ENCODE measurements around the gene CYP4F3. TPM values are rescaled to one million over a fixed set of nuclear protein-coding genes. Genes with fewer than 3 reads are reported as not detected.

CYP4F3 gene
- total and polyA plus RNA-seq, 2 experiments from 2014 or later, result 2.2 to 3.3 TPM

- 47% methylated on average over 1 of the region's 1 CpG for WGBS (ENCODE audit: low lambda C conversion rate, missing lambda C conversion rate)
- H3K4me1 ChIP-seq (ENCODE audit: insufficient read depth), result no peaks in the 10 kb centered on the region
- H3K9me3 ChIP-seq (ENCODE audit: low read depth), result no peaks in the 10 kb centered on the region
- H3K9me2 ChIP-seq (replicated peaks; ENCODE audit: insufficient read depth), result no peaks in the 10 kb centered on the region
- no peak overlapping the region for H3K4me3 ChIP-seq
- H3K27ac ChIP-seq, result no peak overlapping the region
- H3K79me2 ChIP-seq, result no peaks in the 10 kb centered on the region
- no peaks in the 10 kb centered on the region for H4K20me1 ChIP-seq (ENCODE audit: insufficient read depth, poor library complexity, severe bottlenecking)
- H3K4me2 ChIP-seq, result no peak overlapping the region
- TF ChIP-seq EZH2 (IDR thresholded peaks at IDR 0.05; ENCODE audit: borderline replicate concordance) (no peak), EZH2phosphoT487 (IDR thresholded peaks at IDR 0.05; ENCODE audit: low read depth, severe bottlenecking, unreplicated experiment) (no peak)
- TF ChIP-seq, protein P1, sequence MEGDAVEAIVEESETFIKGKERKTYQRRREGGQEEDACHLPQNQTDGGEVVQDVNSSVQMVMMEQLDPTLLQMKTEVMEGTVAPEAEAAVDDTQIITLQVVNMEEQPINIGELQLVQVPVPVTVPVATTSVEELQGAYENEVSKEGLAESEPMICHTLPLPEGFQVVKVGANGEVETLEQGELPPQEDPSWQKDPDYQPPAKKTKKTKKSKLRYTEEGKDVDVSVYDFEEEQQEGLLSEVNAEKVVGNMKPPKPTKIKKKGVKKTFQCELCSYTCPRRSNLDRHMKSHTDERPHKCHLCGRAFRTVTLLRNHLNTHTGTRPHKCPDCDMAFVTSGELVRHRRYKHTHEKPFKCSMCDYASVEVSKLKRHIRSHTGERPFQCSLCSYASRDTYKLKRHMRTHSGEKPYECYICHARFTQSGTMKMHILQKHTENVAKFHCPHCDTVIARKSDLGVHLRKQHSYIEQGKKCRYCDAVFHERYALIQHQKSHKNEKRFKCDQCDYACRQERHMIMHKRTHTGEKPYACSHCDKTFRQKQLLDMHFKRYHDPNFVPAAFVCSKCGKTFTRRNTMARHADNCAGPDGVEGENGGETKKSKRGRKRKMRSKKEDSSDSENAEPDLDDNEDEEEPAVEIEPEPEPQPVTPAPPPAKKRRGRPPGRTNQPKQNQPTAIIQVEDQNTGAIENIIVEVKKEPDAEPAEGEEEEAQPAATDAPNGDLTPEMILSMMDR (IDR thresholded peaks at IDR 0.05; ENCODE audit: poor library complexity), result no peak
- no peaks in the 10 kb centered on the region for H3K27me3 ChIP-seq
- no peak overlapping the region for H2AFZ ChIP-seq
- no peaks in the 10 kb centered on the region for H3K36me3 ChIP-seq (replicated peaks; ENCODE audit: insufficient read depth, low read depth)
- DNase-seq (ENCODE audit: low spot score), result no peak
Measured at GRCh38 chr19:15666186-15666585, 25.5 kb downstream of the CYP4F3 start.

DNA sequence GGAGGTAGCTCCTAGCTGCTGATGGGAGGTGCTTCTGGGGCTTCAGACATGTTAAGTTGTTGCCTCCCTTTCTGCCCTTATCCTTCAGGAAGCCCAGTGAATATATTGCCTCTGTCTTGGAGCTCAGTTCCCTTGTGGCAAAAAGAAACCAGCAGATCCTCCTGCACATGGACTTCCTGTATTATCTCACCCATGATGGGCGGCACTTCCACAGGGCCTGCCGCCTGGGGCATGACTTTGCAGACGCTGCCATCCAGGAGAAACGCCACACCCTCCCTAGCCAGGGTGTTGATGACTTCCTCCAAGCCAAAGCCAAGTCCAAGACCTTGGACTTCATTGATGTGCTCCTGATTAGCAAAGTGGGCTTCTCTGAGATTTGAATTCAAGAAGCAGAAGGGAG is 26.2 kb downstream of the CYP4F3 start:
- H3K36me3 ChIP-seq (replicated peaks; ENCODE audit: insufficient read depth, low read depth), result no peaks in the 10 kb centered on the region
- H3K4me3 ChIP-seq, result no peak overlapping the region
- H3K4me2 ChIP-seq, result no peak overlapping the region
- no peaks in the 10 kb centered on the region for H3K9me2 ChIP-seq (replicated peaks; ENCODE audit: insufficient read depth)
- TF ChIP-seq, protein P1 (IDR thresholded peaks at IDR 0.05; ENCODE audit: poor library complexity), result no peak
- TF ChIP-seq EZH2 (IDR thresholded peaks at IDR 0.05; ENCODE audit: borderline replicate concordance) (no peak), EZH2phosphoT487 (IDR thresholded peaks at IDR 0.05; ENCODE audit: low read depth, severe bottlenecking, unreplicated experiment) (no peak)
- WGBS (ENCODE audit: low lambda C conversion rate, missing lambda C conversion rate), result 70% methylated on average over 4 of the region's 4 CpGs
- no peaks in the 10 kb centered on the region for H3K9me3 ChIP-seq (ENCODE audit: low read depth)
- no peak for DNase-seq (ENCODE audit: low spot score)
- no peaks in the 10 kb centered on the region for H4K20me1 ChIP-seq (ENCODE audit: insufficient read depth, poor library complexity, severe bottlenecking)
- no peak overlapping the region for H2AFZ ChIP-seq
- no peaks in the 10 kb centered on the region for H3K4me1 ChIP-seq (ENCODE audit: insufficient read depth)
- no peak overlapping the region for H3K27ac ChIP-seq
- no peaks in the 10 kb centered on the region for H3K79me2 ChIP-seq
- no peaks in the 10 kb centered on the region for H3K27me3 ChIP-seq

- H3K4me3 ChIP-seq, result no peak overlapping the region
- WGBS (ENCODE audit: low lambda C conversion rate, missing lambda C conversion rate), result 53% methylated on average over 3 of the region's 3 CpGs
- H3K4me2 ChIP-seq, result no peak overlapping the region
- H3K9me2 ChIP-seq (replicated peaks; ENCODE audit: insufficient read depth), result no peaks in the 10 kb centered on the region
- H4K20me1 ChIP-seq (ENCODE audit: insufficient read depth, poor library complexity, severe bottlenecking), result no peaks in the 10 kb centered on the region
- no peaks in the 10 kb centered on the region for H3K4me1 ChIP-seq (ENCODE audit: insufficient read depth)
- TF ChIP-seq, protein P1 (IDR thresholded peaks at IDR 0.05; ENCODE audit: poor library complexity), result no peak
- no peak for TF ChIP-seq EZH2phosphoT487 (IDR thresholded peaks at IDR 0.05; ENCODE audit: low read depth, severe bottlenecking, unreplicated experiment)
- TF ChIP-seq EZH2 (IDR thresholded peaks at IDR 0.05; ENCODE audit: borderline replicate concordance), result no peak
- H3K9me3 ChIP-seq (ENCODE audit: low read depth), result no peaks in the 10 kb centered on the region
- no peaks in the 10 kb centered on the region for H3K27me3 ChIP-seq
- DNase-seq (ENCODE audit: low spot score), result no peak
- no peak overlapping the region for H2AFZ ChIP-seq
- H3K36me3 ChIP-seq (replicated peaks; ENCODE audit: insufficient read depth, low read depth), result no peaks in the 10 kb centered on the region
- H3K79me2 ChIP-seq, result no peaks in the 10 kb centered on the region
- H3K27ac ChIP-seq, result no peak overlapping the region
Measured at GRCh38 chr19:15669440-15669839, 28.7 kb downstream of the CYP4F3 start.

- Histone ChIP-seq H3K36me3 (replicated peaks; ENCODE audit: insufficient read depth, low read depth) (no peaks in the 10 kb centered on the region), H3K4me2 (no peak overlapping the region), H3K4me3 (no peak overlapping the region), H3K4me1 (ENCODE audit: insufficient read depth) (no peaks in the 10 kb centered on the region), H3K27ac (no peak overlapping the region), H3K79me2 (no peaks in the 10 kb centered on the region), H3K9me2 (replicated peaks; ENCODE audit: insufficient read depth) (no peaks in the 10 kb centered on the region), H4K20me1 (ENCODE audit: insufficient read depth, poor library complexity, severe bottlenecking) (no peaks in the 10 kb centered on the region), H3K27me3 (no peaks in the 10 kb centered on the region), H3K9me3 (ENCODE audit: low read depth) (no peaks in the 10 kb centered on the region), H2AFZ (no peak overlapping the region)
- DNase-seq (ENCODE audit: low spot score), result no peak
- TF ChIP-seq EZH2 (IDR thresholded peaks at IDR 0.05; ENCODE audit: borderline replicate concordance) (no peak), EZH2phosphoT487 (IDR thresholded peaks at IDR 0.05; ENCODE audit: low read depth, severe bottlenecking, unreplicated experiment) (no peak)
- TF ChIP-seq, protein P1 (IDR thresholded peaks at IDR 0.05; ENCODE audit: poor library complexity), result no peak
- WGBS (ENCODE audit: low lambda C conversion rate, missing lambda C conversion rate), result 47% methylated on average over 4 of the region's 4 CpGs
Measured at GRCh38 chr19:15669891-15670290, 29.2 kb downstream of the CYP4F3 start.
